Activated CD4-positive, alpha-beta T cell treated with anti-CD3 and anti-CD28 coated beads, Interleukin-2, amount 10 ng/mL, durations not matched to agents 7 days and 5 days (primary cell): ENCODE results near the gene MSX2. TPM values are rescaled to one million over a fixed set of nuclear protein-coding genes. Genes with fewer than 3 reads are reported as not detected.

Experiments used
- CTCF ChIA-PET: fragments of 350-600 bp; sonication (Branson Sonifier 250); formaldehyde crosslinking; loops from one replicate; lab custom pipeline; 2021; ENCODE audit warnings: antibody characterized with exemption; lab: Charles Lee
- POLR2A ChIA-PET: fragments of 350-600 bp; sonication (Branson Sonifier 250); formaldehyde crosslinking; loops from one replicate; lab custom pipeline; 2021; ENCODE audit warnings: antibody characterized with exemption; lab: Charles Lee
- DNase-seq: peaks from one replicate; pipeline ENCODE4 v3.0.0-alpha.2; 2020
- H3K27ac Mint-ChIP-seq: one replicate; pipeline ENCODE4 v1.8.0; 2021; ENCODE audit warnings: mild to moderate bottlenecking, moderate library complexity, mixed read lengths
- H3K27me3 Mint-ChIP-seq: one replicate; pipeline ENCODE4 v1.8.0; 2021; ENCODE audit warnings: mixed read lengths
- H3K36me3 Mint-ChIP-seq: one replicate; pipeline ENCODE4 v1.8.0; 2021; ENCODE audit warnings: low read depth, mixed read lengths
- H3K4me1 Mint-ChIP-seq: one replicate; pipeline ENCODE4 v1.8.0; 2021; ENCODE audit warnings: mixed read lengths
- H3K4me3 Mint-ChIP-seq: one replicate; pipeline ENCODE4 v1.8.0; 2021; ENCODE audit warnings: mild to moderate bottlenecking, moderate library complexity, mixed read lengths
- H3K9me3 Mint-ChIP-seq: one replicate; pipeline ENCODE4 v1.8.0; 2021; ENCODE audit warnings: mixed read lengths
- total RNA-seq, 2 experiments: library from RNA; stranded (reverse); gene quantifications; one replicate each; pipeline ENCODE4 v1.2.3, GENCODE V29; 2021

The MSX2 gene
- total RNA-seq, 2 experiments from 2014 or later: 0.17 TPM; not detected in 1

DNA sequence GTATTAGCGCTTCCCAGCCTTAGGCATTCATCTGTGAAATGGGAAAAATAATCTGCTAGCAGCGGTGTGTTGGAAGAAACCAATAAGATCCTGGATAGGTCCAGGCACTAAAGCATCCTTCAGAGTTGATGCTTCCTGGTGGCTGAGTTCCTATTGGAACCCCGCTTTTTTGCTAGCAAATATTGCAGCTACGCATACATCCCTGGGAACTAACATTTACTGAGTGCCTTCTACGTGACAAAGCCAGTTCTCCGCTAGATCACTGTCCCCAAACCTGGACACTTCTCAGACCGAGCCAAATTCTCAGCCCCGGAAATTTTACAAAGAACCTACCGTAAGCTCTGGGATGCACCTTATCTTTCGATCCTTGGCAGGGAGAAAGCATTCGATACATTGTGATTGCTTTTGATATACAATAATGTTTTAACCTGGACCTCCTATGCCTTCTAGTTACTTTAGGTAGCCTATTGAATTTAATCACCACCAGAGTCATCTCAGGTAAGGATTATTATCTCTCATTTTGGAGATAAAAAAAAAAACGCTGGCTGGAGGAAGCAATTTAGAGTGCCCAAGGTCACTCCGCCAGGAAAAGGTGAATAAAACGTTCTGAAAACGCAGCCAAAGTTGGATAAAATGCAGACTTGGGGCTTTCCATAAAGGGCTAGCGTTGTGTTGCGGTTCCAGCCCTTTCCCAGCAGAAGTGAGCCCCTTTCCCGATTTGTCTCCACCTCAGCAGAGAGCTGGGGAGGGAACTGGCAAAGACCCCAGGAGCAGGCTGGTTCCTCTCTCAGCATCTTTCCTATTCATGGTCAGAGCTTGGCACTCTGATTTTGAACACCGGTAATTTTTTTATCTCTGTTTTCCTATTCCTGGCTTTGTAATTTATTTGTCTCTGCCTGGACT lies 2.6 kb upstream of the MSX2 start:
- Mint-ChIP-seq H3K36me3 (no peaks in the 10 kb centered on the region), H3K27ac (no peak overlapping the region), H3K4me3 (no peak overlapping the region), H3K9me3 (peaks cover 6% of the 10 kb centered on the region), H3K4me1 (peaks cover 8% of the 10 kb centered on the region), H3K27me3 (peaks cover 82% of the 10 kb centered on the region)
- no peak for DNase-seq
- ChIA-PET POLR2A (no interaction called here), CTCF (no interaction called here)

DNA sequence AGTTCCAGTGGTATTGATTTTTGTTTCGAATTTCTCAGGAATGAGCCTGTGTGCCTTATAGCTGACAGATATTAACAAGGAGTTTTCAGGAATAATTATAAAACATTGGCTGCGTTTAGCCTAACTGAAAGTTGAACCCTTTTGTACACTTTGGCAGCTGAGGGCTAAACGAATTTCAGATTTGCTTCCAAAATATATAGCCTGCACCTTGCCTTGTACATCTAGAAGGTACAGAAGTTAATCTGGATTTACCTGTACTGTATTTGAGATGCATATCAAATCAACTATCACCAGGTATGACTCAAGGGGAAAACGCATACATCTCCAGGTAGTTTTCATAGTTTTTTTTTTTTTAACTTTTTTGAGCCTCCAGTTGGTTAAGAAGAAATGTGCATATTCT lies 1.9 kb upstream of the MSX2 start:
- peaks cover 8% of the 10 kb centered on the region for H3K4me1 Mint-ChIP-seq
- POLR2A ChIA-PET: no interaction called here
- no peaks in the 10 kb centered on the region for H3K36me3 Mint-ChIP-seq
- no peak overlapping the region for H3K4me3 Mint-ChIP-seq
- no peak overlapping the region for H3K27ac Mint-ChIP-seq
- H3K9me3 Mint-ChIP-seq: peaks cover 6% of the 10 kb centered on the region
- CTCF ChIA-PET: no interaction called here
- peaks cover 88% of the 10 kb centered on the region for H3K27me3 Mint-ChIP-seq
- no peak for DNase-seq

DNA sequence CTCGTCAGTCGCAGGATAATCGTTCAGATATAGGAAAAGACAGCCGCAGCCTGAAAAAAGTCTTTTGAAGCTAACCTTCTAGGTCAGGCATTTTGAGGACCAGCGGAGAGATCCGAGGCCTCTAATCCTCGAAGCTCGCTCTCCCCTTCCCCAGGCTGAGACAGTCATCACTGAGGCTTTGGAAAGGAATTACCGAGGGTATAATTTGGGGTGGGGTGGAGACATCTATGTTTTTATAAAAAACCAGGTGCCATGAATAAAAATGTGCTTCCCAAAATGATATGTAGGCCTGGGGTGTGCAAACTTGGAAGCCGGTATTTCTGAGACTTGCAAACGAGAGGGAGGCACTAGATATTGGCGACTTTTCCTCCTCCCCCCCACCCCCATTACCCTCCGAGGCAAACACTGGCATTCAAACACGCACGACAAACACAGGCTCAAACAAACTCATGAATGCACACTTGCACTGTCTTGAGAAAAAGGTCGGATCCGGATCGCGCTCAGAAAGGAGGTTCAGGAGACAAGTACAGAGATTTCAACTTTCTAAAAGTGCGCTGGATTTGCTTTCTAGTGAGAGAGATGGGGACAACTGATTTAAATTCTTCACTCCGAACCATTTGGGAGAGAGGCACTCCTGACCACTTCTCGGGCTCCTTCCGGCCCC lies 935 bp upstream of the MSX2 start:
- Mint-ChIP-seq H3K27ac (peak overlapping the region; percentile 54), H3K9me3 (peaks cover 6% of the 10 kb centered on the region), H3K4me1 (peaks cover 8% of the 10 kb centered on the region), H3K27me3 (peaks cover 89% of the 10 kb centered on the region), H3K4me3 (peak overlapping the region; percentile 66), H3K36me3 (no peaks in the 10 kb centered on the region)
- ChIA-PET CTCF (no interaction called here), POLR2A (no interaction called here)
- no peak for DNase-seq

DNA sequence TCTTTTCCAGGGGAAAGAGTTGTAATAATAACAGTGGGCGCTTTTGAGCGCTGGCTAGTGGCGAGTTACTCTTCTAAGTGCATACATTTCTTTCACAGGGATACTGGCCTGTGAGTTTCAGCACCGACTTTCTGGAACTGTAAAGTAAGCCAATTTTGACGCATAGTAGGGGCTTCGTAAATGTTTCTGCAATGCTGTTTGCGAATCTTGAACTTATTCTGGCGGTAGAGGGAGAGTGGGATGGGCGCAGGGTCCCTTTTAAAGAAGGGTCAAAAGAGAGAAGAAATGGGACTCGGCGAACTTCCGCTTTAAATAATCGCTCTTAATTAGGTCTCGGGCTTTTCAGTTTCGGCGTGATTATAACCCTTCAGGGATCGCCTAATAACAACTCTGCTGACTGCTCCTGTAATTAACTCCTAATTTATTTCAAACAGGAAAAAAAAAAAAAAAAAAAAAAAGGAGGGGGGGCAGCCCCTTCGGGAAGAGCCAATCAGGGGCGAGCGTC lies 351 bp upstream of the MSX2 start:
- H3K36me3 Mint-ChIP-seq: no peaks in the 10 kb centered on the region
- ChIA-PET POLR2A (no interaction called here), CTCF (no interaction called here)
- H3K27ac Mint-ChIP-seq: peak overlapping the region; percentile 60
- H3K9me3 Mint-ChIP-seq: peaks cover 6% of the 10 kb centered on the region
- H3K4me1 Mint-ChIP-seq: peaks cover 8% of the 10 kb centered on the region
- peak overlapping the region; percentile 66 for H3K4me3 Mint-ChIP-seq
- no peak for DNase-seq
- H3K27me3 Mint-ChIP-seq: peaks cover 90% of the 10 kb centered on the region

DNA sequence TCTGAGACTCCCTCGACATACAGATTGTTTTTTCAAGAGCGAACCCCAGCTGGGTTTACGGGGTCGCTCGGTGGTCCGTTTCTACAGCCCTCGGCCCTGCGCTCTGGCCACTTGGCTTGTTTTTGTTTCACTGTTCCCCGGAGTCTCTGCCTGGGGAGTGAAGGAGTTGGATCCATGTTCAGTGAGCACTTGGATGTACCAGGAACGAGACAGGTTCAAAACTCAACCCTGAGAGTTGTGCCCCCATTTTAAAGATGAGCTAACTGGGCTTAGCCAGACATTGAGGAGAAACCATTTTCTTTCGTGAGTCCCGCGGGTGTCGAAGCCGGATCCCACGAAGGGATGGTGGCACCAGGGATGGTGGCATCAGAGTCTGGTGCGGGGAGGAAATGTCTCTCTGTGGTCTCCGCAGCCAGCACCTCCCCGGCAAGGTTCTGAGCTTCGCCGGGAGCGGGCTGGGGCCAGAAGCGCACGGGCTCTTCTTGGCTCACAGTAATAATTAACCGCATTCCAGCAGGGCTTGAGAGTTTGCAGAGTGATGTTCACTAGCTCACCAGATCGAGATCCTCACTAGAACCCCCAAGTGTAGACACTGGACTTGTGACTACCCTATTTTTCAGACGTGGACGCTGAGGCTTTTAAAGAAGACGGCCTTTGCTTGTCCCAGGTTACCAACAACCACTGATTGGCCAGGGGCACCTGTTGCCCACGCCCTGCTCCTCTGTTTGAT lies 1.0 kb downstream of the MSX2 start:
- CTCF ChIA-PET: no interaction called here
- Mint-ChIP-seq H3K27me3 (peaks cover 87% of the 10 kb centered on the region), H3K4me1 (peaks cover 8% of the 10 kb centered on the region), H3K27ac (no peak overlapping the region), H3K4me3 (peak overlapping the region; percentile 32), H3K36me3 (no peaks in the 10 kb centered on the region), H3K9me3 (peaks cover 6% of the 10 kb centered on the region)
- POLR2A ChIA-PET: interaction anchor here (0.7 kb wide), 1 partner anchor 11 kb away, joined by 3 read pairs; no protein-coding TSS in a partner anchor
- DNase-seq: no peak

DNA sequence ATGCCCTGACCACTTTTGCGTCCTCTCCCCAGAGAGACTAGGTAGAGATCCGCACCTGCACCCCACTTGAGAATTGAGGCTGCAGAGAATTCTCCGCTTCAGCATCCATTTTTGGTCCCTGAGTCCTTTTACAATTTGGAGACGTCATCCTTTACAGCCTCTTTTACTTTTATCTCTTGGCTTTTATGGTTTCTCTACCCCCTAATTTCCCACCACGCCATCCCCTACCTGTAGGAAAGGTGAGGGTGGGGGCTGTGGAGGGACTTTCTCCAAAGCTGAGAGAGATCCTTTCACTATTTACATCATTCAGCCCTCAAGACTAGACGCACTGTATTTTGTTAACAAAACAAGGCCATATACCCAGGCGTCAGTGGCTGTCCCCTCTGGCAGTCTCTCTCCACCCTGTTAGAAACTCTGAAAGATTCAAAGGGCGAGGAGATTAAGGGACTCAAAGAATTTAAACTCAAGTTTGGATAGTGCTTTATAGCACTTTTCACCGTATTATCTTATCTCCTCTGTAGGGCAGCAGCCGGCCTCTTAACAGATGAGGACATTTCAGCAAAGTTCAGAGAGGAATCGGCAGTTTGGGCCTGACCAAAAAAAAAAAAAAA lies 1.7 kb downstream of the MSX2 start:
- H3K9me3 Mint-ChIP-seq: peaks cover 6% of the 10 kb centered on the region
- peaks cover 91% of the 10 kb centered on the region for H3K27me3 Mint-ChIP-seq
- peak overlapping the region; percentile 32 for H3K4me3 Mint-ChIP-seq
- no peak for DNase-seq
- ChIA-PET CTCF (no interaction called here), POLR2A (no interaction called here)
- H3K36me3 Mint-ChIP-seq: no peaks in the 10 kb centered on the region
- no peak overlapping the region for H3K27ac Mint-ChIP-seq
- H3K4me1 Mint-ChIP-seq: peaks cover 8% of the 10 kb centered on the region

DNA sequence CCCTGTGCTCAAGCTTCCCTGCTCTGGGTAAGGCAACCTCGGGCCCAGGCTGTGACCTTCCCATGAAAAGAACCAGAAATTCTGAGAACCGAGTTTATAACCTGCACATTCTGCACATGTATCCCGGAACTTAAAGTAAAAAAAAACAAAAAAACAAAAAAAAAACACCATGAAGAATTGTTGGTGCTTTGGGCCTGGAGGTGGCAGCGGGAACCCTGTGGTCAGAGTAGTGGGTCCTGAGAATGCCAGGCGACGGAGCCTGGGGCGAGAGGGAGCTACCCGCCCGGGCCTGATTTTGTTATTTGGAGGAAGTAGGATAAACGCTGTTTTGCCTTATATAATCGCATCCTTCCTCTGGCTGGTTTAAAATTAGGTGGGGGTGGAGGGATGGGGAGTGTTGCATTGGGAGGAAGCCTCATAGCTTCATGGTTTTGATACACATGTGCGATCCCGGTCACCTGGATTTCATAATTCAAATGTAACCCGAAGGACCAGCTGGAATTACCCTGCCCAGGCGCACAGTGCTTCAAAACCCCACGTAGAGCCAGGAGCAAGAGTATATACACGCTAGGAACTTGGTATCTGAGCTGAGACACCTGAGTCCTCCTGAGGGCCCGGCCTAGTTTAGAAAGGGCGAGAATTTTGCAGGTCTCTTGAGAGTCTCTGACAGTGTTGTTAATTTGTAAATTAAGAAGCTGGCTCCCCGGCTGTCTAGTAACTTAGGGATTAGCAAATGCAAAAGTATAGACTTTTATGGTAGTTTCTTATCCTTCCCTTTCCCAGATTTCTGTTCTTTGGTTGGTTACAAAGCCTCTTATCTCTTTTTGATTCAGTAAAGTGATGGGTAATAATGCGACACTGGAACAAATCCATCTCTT lies 2.8 kb downstream of the MSX2 start:
- Mint-ChIP-seq H3K27me3 (peaks cover 90% of the 10 kb centered on the region), H3K4me3 (no peak overlapping the region), H3K9me3 (peaks cover 6% of the 10 kb centered on the region), H3K27ac (no peak overlapping the region), H3K4me1 (peaks cover 8% of the 10 kb centered on the region), H3K36me3 (no peaks in the 10 kb centered on the region)
- ChIA-PET CTCF (interaction anchor here (0.7 to 1.0 kb wide), 2 partner anchors 12 to 287 kb away, joined by 3 read pairs; no protein-coding TSS in a partner anchor), POLR2A (no interaction called here)
- no peak for DNase-seq

DNA sequence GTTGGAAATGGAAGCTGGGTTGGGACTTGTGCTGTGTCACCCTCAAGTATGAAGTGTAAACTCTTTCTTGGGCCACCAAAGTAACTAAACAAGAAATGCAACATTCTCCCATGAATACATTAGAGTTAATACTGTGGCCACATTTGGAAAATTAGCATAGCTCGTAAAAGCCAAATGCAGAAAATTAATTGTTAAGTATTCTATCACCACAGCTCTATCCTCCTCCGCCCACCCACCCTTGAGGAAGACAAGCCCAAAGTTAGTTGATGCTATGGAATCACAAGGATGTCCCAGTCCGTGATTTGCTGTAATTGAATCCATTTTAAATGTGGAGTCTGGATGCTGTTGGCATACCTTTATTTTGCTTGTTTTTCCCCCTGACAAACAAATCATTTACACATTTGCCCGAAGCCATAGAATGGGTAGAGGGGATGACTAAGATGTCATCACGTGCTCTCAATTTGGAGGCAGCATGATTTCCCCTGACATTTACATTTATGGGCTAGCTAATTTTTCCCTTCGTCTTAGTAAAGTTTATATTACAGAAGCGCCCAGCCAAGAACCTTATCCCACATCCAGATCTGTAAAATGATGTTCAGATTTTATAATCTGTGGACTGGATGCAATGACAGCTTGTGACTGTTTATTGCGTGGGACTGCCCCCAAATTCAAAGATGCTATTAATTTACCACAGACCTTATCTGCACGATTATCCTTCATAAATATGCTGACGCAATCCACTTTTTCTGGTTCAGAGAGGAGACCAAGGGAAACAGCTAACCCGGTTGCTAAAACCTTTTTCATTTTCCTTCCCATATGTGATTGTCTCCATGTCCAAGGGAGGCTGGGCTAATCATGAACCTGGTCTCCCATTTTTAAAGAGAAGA lies 3.7 kb downstream of the MSX2 start:
- peaks cover 8% of the 10 kb centered on the region for H3K4me1 Mint-ChIP-seq
- H3K27me3 Mint-ChIP-seq: peaks cover 90% of the 10 kb centered on the region
- ChIA-PET CTCF (interaction anchor here (0.6 to 1.0 kb wide), 2 partner anchors 11 to 164 kb away, joined by 3 read pairs; no protein-coding TSS in a partner anchor), POLR2A (no interaction called here)
- no peak overlapping the region for H3K4me3 Mint-ChIP-seq
- H3K27ac Mint-ChIP-seq: no peak overlapping the region
- H3K9me3 Mint-ChIP-seq: peaks cover 6% of the 10 kb centered on the region
- no peaks in the 10 kb centered on the region for H3K36me3 Mint-ChIP-seq
- DNase-seq: no peak

DNA sequence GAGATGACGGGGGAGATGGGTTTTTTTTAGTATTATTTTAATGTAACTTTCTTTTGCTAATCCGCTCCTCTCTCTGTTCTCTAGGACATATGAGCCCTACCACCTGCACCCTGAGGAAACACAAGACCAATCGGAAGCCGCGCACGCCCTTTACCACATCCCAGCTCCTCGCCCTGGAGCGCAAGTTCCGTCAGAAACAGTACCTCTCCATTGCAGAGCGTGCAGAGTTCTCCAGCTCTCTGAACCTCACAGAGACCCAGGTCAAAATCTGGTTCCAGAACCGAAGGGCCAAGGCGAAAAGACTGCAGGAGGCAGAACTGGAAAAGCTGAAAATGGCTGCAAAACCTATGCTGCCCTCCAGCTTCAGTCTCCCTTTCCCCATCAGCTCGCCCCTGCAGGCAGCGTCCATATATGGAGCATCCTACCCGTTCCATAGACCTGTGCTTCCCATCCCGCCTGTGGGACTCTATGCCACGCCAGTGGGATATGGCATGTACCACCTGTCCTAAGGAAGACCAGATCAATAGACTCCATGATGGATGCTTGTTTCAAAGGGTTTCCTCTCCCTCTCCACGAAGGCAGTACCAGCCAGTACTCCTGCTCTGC lies 4.8 kb downstream of the MSX2 start:
- ChIA-PET CTCF (interaction anchor here (0.6 kb wide), 1 partner anchor 165 kb away, joined by 3 read pairs; no protein-coding TSS in a partner anchor), POLR2A (no interaction called here)
- no peaks in the 10 kb centered on the region for H3K9me3 Mint-ChIP-seq
- H3K4me3 Mint-ChIP-seq: no peak overlapping the region
- H3K4me1 Mint-ChIP-seq: peaks cover 3% of the 10 kb centered on the region
- DNase-seq: no peak
- H3K27ac Mint-ChIP-seq: no peak overlapping the region
- H3K36me3 Mint-ChIP-seq: no peaks in the 10 kb centered on the region
- H3K27me3 Mint-ChIP-seq: peaks cover 90% of the 10 kb centered on the region

DNA sequence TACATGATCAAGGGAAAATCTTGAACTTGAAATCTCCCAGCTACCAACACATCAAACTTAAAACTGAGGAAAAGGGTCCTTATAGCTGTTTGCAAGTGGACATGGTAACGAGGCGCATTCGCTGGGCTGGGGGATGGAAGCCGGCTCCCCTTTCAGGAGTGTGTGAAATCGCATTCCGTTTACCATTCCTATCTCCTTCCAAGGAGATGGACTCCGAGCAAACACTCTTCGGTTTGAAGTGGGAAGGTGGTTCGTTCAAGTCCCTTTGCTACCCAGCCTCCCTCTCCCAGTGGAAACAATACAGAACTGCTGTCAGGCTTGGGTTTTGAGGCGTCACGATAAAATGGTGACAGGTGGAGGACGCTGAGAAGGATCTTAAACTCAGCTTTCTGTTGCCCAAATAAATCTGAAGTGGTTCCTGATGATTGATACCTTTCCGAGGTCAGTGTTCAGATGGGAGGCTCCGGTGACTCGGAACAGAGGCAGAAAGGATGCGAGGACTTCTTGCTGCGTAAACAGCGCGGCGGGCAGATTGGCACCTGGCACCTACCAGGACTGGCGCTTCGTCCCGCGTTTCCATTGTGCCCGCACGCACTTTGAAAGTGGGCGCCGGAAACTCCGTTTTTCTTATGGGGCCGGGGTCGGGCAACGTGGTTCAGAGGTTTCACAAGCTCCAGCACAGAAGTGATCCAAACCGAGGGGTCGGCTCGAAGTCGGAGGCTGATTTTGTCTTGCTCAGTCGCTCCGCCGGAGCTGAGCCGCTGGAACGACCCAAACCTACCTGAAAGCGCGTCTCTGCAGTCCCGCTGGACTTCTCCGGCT lies 7.0 kb downstream of the MSX2 start:
- Mint-ChIP-seq H3K27me3 (peaks cover 93% of the 10 kb centered on the region), H3K4me3 (no peak overlapping the region), H3K36me3 (no peaks in the 10 kb centered on the region), H3K27ac (no peak overlapping the region), H3K4me1 (peaks cover 2% of the 10 kb centered on the region), H3K9me3 (no peaks in the 10 kb centered on the region)
- ChIA-PET CTCF (no interaction called here), POLR2A (no interaction called here)
- DNase-seq: no peak
